ENCODE results near the gene PPRC1.

DNA sequence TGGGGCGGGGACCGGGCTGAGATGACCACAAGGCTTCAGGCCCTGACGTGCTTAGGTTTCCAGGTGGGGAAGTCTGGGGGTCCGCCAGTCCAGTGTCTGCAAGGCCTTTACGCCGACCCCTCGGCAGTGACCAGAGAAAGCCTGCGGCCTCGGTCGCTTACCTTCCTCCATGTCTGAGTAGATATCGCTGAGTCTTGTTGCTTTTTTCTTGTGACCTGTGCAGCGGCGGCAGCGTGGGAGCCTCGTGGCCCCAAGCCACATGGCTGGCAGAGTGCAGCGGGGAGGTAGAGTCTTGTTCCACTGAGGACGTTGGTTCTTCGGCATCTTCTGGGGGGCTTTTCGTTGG is 19.7 kb downstream of the PPRC1 start:
- TF ChIP-seq, protein P1, sequence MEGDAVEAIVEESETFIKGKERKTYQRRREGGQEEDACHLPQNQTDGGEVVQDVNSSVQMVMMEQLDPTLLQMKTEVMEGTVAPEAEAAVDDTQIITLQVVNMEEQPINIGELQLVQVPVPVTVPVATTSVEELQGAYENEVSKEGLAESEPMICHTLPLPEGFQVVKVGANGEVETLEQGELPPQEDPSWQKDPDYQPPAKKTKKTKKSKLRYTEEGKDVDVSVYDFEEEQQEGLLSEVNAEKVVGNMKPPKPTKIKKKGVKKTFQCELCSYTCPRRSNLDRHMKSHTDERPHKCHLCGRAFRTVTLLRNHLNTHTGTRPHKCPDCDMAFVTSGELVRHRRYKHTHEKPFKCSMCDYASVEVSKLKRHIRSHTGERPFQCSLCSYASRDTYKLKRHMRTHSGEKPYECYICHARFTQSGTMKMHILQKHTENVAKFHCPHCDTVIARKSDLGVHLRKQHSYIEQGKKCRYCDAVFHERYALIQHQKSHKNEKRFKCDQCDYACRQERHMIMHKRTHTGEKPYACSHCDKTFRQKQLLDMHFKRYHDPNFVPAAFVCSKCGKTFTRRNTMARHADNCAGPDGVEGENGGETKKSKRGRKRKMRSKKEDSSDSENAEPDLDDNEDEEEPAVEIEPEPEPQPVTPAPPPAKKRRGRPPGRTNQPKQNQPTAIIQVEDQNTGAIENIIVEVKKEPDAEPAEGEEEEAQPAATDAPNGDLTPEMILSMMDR (IDR thresholded peaks at IDR 0.05; ENCODE audit: low read length): no peak
- no peak for TF ChIP-seq EZH2 (optimal IDR thresholded peaks at IDR 0.05; ENCODE audit: low read depth, low read length)

Measured in MM.1S (cell line).